ENCODE results near the gene MAPK8IP3. TPM values are rescaled to one million over a fixed set of nuclear protein-coding genes. Genes with fewer than 3 reads are reported as not detected.

MAPK8IP3 gene
- total RNA-seq, 4 donors from 2014 or later: 78.1 to 456 (median 193) TPM

GRCh38 chr16:1662543-1662942, 43.5 kb upstream of the MAPK8IP3 start:
- TF ChIP-seq CTCF (IDR thresholded peaks at IDR 0.05) (no peak), POLR2A (IDR thresholded peaks at IDR 0.05) (no peak)
- no peak overlapping the region for H3K27ac ChIP-seq
- no peaks in the 10 kb centered on the region for H3K27me3 ChIP-seq
- DNase-seq: no peak
- H3K4me1 ChIP-seq: no peaks in the 10 kb centered on the region
- no peaks in the 10 kb centered on the region for H3K9me3 ChIP-seq
- peaks cover 0 to 90% (median 0%) of the 10 kb centered on the region in 3 donors for H3K36me3 ChIP-seq
- H3K4me3 ChIP-seq: no peak overlapping the region

DNA sequence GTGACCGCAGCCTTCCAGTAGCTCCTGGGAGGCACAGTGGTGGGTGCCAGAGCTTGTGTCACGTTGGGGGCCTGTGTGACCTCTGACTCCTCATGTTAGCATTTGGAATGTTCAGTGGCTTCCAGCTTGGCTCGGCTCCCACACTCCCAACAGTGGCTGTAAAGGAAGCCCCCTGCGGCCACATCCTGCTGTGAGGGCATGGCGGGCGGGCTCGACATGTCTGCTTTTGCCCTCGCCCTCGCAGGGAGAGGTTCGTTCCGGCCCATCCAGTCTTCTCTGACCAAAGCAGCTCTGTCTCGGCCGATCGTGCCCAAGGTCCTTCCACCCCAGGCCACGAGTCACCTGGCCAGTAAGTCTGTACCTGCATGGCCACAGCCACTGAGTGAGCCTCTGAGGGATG, 40.2 kb upstream of the MAPK8IP3 start:
- TF ChIP-seq POLR2A (IDR thresholded peaks at IDR 0.05) (no peak), CTCF (IDR thresholded peaks at IDR 0.05) (no peak)
- H3K9me3 ChIP-seq: no peaks in the 10 kb centered on the region
- peaks cover 0 to 94% (median 0%) of the 10 kb centered on the region in 3 donors for H3K36me3 ChIP-seq
- H3K4me1 ChIP-seq: no peaks in the 10 kb centered on the region
- no peak for DNase-seq
- H3K27me3 ChIP-seq: no peaks in the 10 kb centered on the region
- H3K27ac ChIP-seq: no peak overlapping the region
- no peak overlapping the region for H3K4me3 ChIP-seq

GRCh38 chr16:1666316-1666715, 39.7 kb upstream of the MAPK8IP3 start:
- Histone ChIP-seq H3K4me3 (no peak overlapping the region), H3K27ac (no peak overlapping the region), H3K36me3 (peaks cover 0 to 96% (median 0%) of the 10 kb centered on the region in 3 donors), H3K27me3 (no peaks in the 10 kb centered on the region), H3K9me3 (no peaks in the 10 kb centered on the region), H3K4me1 (no peaks in the 10 kb centered on the region)
- no peak for TF ChIP-seq POLR2A (IDR thresholded peaks at IDR 0.05)
- no peak for TF ChIP-seq CTCF (IDR thresholded peaks at IDR 0.05)
- no peak for DNase-seq

GRCh38 chr16:1667271-1667670, 38.7 kb upstream of the MAPK8IP3 start:
- H3K27ac ChIP-seq: no peak overlapping the region
- no peaks in the 10 kb centered on the region for H3K4me1 ChIP-seq
- TF ChIP-seq CTCF (IDR thresholded peaks at IDR 0.05): no peak
- no peak for TF ChIP-seq POLR2A (IDR thresholded peaks at IDR 0.05)
- no peak overlapping the region for H3K4me3 ChIP-seq
- H3K36me3 ChIP-seq: peaks cover 0 to 98% (median 0%) of the 10 kb centered on the region in 3 donors
- no peak for DNase-seq
- no peaks in the 10 kb centered on the region for H3K27me3 ChIP-seq
- no peaks in the 10 kb centered on the region for H3K9me3 ChIP-seq

GRCh38 chr16:1667916-1668315, 38.1 kb upstream of the MAPK8IP3 start:
- Histone ChIP-seq H3K4me3 (no peak overlapping the region), H3K9me3 (no peaks in the 10 kb centered on the region), H3K36me3 (peaks cover 0 to 97% (median 0%) of the 10 kb centered on the region in 3 donors), H3K27ac (no peak overlapping the region), H3K4me1 (no peaks in the 10 kb centered on the region), H3K27me3 (no peaks in the 10 kb centered on the region)
- DNase-seq: no peak
- TF ChIP-seq POLR2A (IDR thresholded peaks at IDR 0.05): no peak
- TF ChIP-seq CTCF (IDR thresholded peaks at IDR 0.05): no peak

Data from Peyer's patch (tissue), 4 donors.